EH (cell line): ENCODE data around the gene ACE2.

Experiments used
- DNase-seq: peaks from one replicate; pipeline ENCODE4 v3.0.0-alpha.2; 2015; ENCODE audit warnings: low read depth

The ACE2 gene

DNA sequence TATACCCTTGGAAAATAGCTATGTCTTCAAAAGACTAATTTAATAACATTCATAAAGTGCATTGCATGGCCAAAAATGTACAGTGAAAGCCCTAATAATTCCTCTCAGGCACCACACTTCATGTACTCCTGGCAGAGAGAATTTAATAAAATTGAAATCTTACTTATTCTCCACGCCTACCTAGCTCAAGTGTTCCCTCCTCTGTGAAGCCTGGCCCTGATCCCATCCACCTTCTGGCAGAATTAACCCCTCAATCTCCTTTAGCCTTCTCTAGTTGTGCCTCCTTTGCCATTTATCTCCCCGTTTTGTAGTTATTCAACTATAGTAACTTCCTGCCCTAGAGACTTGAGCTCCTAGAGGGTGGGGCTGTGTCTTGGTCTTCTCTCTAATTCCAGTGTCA is 26.7 kb downstream of the ACE2 start:
- no peak for DNase-seq

DNA sequence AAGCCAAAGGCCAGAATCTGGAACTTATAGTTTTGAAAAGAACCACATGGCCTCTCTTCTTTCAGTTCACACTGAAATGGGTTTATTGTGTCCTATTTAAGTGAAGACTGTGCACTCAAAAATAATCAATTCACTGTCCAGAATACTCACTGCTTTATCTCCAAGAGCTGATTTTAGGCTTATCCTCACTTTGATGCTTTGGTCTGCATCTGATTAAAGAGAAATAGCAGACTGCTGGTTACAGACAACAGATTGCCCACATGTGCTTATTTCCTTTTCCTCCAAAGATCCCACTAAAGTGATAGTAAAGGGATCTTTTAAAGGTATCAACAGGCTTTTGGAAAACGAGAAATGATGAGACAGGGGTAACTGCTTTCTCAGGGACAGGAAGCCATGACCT is 30.6 kb downstream of the ACE2 start:
- DNase-seq = no peak

DNA sequence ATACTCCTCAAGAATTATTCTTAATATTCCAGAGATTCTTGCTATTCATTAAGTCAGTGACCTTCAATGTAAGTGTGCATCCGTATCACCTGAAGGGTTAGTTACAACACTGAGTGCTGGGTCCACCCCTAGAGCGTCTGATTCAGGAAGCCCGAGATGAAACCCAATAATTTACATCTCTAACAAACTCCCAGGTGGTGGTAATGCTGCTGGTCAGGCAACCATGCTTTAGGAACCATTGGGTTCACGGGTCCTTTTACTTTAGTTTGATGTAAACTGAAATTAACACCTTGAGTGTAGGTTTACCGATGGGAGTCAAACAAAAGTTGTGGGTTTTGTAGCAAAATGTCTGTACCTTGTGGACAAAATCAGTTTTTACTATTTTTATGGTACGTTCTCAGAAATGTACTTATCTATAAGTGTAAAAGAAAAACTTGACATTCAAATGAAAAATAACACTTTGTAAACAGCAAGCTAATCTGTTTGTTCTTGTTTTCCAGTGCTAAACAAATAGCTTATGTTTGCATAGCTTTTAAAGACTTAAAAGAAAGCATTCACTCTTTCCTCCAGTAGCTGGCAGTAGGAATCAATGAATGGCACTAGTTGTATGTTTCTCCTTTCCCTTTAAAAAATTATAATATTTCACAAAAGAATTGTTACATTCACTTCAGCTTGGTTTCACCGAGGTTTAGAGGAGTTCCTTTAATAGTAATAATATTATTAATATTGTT is 32.7 kb downstream of the ACE2 start:
- DNase-seq = no peak

DNA sequence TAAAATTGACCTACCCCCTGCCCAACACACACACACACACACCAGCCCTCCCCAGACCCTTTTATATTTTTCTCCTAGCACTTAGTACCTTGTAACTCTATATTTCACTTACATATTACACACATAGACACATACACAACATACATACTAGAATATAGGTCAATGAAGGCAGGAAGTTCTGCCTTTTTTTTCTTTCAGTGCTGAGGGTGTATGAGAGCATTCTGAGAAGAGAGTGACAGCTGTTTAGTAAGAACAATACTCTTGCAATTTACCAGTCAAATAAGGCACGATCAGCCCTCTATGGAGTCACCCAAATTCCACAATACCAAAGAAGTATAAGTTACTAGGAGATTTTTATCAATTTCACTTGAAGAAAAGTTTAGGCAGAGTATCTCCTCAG is 33.5 kb downstream of the ACE2 start:
- no peak for DNase-seq

DNA sequence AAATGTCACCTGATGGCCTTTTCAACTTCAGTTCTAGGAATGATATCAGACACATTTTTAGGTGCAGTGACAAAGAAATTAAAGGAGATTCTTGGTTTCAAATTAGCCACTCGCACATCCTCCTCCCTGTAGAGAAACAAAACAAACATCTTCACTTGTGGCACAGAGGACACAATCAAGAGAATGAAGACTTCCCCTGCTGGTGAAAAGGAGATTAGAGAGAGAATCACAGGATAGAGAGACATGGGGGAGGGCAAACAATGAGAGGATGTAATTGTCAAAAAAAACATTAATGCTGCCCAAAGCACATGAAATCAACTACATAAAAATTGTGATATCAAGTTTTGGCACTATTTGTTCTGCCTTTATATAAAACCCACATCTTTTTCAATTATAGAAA is 34.5 kb downstream of the ACE2 start:
- no peak for DNase-seq

DNA sequence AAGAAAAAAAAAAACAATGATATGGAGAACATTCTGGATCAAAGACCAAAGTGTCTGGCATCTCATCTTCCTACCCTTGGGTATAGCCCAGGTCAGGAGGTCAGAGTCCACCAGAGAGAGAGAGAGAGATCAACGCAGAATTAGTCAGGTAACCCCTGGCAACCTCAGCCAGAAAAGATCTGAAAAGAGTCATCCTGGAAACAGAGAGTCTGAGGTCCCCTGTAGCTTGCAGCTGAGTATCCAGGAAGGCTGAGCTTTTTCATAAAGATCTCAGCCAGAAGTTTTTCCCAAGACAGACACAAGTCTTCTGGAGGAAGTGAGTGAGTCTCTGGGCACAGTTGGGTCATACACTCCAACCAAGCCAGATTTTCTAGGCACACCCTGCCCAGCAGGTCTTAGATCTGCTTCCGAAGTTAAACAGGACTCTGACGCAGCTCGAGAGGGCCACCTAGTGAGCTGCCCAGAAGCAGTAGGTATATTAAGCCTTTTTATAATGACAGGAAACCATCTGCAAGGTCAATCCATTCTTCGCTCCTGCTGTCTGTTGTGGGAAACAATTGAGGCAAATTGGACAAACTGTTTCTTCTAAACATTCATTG is 35.7 kb downstream of the ACE2 start:
- DNase-seq = peak; percentile 50

DNA sequence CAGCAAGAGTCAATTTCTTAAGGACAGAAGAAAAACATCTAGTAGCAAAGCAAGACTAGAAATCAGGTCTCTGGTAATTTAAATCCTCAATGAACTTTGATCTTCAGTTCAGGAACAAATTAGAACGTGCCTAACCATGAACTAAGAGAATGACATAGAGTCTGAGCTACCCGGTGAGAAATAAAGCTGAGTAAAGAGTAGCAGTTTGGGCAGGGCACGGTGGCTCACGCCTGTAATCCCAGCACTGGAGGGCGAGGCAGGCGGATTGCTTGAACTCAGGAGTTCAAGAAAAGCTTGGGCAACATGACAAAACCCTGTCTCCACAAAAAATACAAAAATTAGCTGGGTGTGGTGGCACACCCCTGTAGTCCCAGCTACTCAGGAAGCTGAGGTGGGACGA is 37.7 kb downstream of the ACE2 start:
- no peak for DNase-seq

DNA sequence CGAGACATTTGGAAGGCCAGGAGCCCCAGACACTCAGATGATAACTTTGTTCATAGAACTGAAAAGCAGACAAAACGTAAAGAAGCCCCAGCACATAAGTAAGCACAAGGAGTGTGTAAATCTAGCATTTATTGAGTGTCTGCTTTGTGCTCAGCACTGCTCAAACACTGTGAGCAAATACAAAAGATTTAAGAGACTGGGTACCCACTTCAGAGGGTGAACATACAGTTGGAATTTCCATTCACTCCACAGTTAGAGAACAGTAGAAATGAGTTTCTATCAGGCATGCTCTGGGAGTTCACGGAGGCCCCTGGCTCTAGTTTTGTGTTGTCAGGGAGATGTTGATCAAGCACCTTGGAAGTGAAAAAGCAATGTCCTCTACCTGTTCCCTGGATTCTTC is 39.8 kb downstream of the ACE2 start:
- DNase-seq = no peak

DNA sequence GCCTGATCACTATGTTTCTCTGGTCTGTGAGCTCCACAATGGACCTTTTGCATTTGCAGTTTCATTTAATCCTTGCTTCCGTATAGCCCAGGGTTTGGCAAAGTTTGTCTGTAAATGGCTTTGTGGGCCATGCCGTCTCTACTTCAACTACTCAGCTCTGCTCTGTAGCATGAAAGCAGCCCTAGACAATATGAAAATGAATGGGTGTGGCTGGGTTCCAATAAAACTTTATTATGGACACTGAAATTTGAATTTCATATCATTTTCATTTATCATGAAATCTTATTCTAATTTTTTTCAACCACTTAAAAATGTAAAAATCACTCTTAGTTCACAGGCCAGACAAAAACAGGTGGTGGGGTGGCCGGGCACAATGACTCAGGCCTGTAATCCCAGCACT is 41.5 kb downstream of the ACE2 start:
- DNase-seq = no peak

DNA sequence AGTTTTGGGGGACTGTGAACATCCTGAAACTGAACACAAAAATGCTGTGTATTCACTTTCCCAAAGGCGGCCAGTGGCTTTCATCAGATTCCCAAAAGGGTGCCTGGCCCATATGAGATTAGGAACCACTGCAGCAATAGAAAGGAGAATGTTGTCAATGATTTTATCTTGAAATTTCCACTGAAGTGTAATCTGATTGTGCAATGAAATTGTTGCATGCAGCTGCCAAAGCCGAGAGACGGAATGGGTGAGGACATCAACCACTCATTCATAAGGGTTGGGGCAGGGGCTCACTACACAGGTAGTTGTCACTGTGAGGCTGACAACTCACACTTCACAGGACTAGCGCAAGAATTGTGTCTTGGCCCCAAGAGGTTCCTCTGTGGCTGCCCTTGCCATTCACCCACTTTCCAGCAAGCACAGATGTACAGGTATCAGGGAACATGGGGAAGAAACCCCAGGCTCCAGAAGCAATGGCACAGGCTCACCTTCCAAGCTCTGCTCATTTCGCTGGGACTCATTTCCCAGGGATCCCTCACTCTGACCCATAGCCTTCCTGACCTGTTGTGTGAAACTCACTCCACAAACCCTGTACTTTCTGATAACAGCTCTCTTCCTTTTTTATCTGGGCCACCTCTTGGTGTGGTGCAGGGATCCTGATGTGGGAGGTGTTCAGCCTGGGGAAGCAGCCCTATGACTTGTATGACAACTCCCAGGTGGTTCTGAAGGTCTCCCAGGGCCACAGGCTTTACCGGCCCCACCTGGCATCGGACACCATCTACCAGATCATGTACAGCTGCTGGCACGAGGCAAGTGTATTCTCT is 51.4 kb downstream of the ACE2 start:
- DNase-seq = no peak

DNA sequence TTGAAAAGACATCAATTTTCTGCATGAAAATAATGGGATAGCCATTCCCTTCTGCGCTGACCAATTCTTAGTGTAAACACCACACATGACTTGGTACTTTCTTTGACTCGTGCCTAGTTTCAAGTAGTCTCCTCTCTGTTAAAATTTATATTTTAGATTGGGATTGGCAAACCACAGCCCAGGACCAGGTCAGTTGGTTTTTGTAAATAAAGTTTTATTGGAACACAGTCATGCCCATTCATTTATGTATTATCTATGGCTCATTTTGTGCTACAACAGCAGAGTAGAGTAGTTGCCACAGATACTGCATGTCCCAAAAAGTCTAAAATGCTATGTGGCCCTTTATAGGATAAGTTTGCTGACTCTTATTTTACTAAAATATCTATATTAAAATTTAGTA is 53.4 kb downstream of the ACE2 start:
- no peak for DNase-seq

DNA sequence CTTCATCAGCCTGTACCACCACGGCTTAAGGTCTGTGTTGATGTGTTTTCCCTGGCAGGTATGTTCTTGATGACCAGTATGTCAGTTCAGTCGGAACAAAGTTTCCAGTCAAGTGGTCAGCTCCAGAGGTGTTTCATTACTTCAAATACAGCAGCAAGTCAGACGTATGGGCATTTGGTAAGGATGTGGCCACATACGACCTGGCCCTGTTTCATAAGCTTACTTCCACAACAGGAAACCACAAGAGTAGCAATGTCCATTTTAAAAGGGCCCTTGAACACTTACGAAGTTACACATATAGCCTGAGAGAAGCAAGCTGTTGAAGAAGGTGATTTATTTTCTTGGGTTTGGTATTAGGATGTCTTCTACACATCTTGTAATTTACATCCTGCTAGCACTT is 54.0 kb downstream of the ACE2 start:
- no peak for DNase-seq

DNA sequence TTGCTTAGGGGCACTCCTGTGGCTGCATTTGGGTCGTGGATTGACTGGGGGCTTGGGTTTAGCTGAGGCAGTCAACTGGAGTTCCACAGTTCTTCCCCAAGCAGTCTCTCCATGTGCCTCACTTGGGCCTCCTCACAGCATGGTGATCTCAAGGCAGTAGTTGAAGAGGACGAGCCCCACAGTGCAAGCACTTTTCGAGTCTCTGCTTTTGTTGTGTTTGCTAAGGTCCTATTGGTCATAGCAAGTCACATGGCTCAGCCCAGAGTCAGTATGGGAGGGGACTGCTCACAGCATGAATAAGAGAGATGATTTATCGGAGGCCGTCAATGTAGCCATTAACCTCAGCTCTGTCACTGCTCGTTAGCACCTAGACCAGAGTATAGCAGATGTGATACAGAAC is 70.4 kb downstream of the ACE2 start:
- no peak for DNase-seq

DNA sequence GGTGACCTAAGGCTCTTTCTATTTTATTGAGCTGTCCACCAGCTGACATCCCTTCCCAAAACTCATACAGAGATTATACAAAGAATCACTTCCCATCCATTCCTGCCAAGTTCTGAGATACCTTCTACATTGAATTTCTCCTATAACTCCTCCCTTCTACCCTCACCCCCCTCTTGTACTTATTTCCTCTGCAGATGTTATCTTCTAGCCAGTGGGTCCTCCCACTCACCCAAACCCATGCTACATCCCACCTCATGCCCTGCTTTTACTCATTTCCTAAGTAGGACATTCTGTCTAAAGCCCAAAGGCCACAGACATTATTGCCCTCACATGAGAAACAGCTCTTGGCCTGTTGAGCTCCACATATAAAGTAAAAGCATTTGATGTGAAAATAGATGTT is 71.6 kb downstream of the ACE2 start:
- no peak for DNase-seq

DNA sequence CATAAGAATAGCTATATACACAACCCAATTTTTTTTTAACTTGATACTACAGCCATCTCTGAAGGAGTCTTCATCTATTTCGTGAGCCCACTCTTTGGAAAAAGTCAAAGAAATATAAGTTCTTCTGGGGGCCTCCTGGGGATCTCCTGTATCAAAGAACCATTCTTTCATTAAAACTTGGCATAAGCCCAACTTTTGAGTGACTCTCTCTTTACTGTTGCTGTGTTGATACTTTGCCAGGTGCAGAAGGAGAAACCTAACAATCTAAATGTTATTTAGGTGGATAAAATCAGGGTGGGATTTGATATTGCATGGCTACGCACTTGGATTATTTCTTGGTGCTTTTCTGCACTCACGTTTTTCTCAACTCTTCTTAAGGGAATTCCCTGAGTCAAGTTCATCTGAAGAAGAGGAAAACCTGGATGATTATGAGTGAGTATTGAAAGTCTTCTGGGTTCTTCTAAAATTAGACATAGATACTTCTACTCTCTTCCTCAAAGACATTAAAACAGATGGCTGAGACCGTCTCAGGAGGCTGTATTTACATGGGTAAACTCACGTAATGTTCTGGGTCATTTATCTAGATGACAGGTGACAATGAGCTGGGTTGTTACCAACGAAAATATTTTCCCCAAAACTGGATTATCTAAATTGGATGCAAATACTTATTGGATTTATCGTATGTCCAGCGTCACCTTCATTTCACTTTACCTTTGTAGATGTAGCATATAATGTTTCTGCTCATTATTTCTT is 74.9 kb downstream of the ACE2 start:
- DNase-seq = no peak

DNA sequence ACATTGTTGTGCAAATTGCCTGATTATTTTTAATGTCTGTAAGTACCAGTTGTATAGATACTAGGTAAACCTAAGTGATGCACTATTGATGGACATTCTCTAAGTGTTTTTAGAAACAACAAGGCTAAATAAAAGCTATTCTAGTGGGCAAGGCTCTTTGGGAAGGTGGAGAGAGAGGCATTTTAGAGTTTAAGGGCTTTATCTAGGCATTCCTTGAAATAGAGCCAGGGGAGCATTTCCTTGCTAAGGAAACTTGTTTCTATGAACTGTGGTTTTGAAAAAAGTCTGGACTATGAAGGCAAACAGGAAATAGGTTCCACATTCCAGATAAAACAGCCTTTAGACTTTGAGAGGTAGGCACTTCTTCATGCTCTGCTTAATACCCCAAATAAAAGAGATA is 76.3 kb downstream of the ACE2 start:
- peak; percentile 19 for DNase-seq

DNA sequence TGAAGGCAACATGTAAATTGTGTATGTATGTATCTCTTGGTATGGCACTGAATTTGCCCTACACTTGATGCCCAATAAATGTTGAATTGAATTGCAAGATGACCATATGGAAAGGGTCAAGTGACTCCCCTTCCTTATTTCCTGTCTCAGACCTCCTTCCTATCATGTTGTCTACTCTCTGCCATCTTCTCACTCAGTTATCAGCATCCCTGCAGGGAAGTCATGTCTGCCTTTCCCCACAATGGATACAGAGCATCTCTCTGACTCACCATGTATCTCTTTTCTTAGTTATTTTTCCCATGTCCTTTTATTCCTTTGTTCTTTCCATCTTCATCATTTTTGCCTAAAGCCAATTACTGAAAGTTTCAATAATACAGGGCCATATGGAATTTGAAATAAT is 77.7 kb downstream of the ACE2 start:
- no peak for DNase-seq

DNA sequence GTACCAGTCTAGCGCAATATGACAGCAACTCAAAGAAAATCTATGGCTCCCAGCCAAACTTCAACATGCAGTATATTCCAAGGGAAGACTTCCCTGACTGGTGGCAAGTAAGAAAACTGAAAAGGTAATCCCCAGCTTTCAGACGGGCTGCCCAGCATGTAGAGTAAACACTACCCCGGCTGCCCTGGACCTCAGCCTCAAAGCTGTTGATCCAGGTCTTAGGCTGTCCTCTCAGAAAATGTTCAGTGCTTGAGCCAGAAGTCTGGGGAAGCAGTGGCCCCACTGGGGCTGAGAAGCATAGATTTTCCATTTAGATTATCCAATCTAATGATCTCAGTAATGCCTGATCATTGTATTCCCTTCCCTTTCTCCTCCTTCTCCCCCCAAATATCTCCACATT is 78.3 kb downstream of the ACE2 start:
- no peak for DNase-seq

DNA sequence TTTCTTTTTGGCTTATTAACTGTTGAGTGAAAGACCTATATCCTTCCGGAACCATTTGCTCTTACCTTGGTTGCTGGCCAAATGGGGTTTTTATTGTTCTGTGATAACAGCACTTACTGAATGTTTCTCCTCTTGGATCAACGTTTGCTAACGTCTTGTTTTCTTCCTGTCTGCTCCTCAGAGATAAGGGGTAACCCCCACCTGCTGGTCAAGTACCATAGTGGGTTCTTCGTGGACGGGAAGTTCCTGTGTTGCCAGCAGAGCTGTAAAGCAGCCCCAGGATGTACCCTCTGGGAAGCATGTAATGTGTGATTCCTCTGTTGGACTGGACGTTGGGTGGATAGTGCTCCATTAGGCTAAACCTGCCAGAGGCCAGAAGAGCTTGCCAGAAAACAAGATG is 84.8 kb downstream of the ACE2 start:
- no peak for DNase-seq

DNA sequence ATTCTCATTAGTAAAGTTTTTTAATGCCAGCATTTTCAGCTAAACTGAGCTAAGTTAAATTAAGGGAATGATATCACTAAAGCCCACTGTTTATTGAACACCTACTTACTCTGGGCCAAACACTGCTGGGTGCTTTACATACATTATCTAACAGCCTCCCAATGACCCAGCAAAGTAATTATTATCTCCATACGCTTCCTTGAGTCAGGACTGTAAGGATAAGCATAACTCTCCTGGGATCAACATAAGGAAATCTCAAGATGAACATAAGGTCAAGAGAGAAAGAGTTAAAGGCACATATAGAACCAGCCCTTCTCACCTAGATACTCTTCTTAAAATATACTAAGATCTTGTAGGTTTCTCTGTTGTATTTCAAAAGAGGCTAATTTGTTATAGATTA is 86.5 kb downstream of the ACE2 start:
- DNase-seq = no peak

DNA sequence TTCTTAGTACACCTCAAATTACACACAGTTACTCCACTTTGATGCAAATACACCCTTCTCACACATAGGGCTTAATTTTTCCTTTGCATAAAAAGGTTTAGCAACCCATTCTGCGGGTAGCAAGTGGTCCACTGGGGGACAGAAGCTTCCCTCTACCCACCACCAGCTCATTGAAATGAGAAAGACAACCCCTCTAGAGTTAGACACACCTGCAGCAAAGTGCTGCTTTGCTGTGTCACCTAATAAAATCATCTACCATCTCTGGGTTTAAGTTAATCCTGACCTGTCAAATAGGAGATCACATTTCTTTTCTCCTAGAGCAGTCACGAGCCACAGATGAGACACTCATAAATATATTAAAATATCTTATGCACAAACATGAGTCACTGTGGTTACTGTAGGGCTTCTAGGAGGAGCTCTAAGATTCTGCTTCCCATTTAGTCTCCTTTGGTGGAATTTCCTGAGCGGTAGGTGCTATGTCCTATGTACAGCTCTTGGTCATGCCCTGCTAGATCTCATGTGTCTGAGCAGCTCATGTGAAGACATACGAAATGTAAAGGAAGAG is 88.3 kb downstream of the ACE2 start:
- DNase-seq = peak; percentile 5

DNA sequence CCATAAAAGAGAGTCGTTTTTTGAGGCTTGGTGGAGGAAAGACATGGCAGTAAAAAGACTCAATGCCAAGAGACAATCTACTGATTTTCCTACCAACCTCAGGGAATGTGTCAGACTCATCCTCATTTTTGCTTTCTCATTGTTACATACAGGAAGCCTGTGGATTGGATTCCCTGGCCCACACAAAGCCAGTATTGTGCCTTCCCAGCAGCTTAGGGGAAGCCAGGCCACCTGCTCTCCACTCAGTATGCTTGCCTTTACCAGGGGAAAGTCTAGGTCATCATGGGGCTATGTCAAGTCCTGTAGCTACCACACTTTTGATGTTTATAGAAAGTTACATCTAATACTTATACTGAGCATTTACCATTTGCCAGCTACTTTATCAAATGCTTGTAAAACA is 89.2 kb downstream of the ACE2 start:
- DNase-seq = no peak
